Endothelial cell of umbilical vein (primary cell): Measurements from ENCODE around the gene KRT82. TPM values are rescaled to one million over a fixed set of nuclear protein-coding genes. Genes with fewer than 3 reads are reported as not detected.

Source experiments
- BruUV-seq: library from RNA; stranded (reverse); fragments of 400-500 nt; replicated peaks from 2 replicates; lab custom pipeline; 2021; lab: Mats Ljungman, UMichigan
- CTCF ChIA-PET: fragments of 300-600, 350-600 bp; sonication (Branson Sonifier 250); formaldehyde crosslinking; loops from one replicate; lab custom pipeline; 2021; ENCODE audit warnings: antibody characterized with exemption, inconsistent platforms; lab: Charles Lee
- POLR2A ChIA-PET: fragments of 300-600, 350-600 bp; sonication (Branson Sonifier 250); formaldehyde crosslinking; loops from one replicate; lab custom pipeline; 2021; ENCODE audit warnings: antibody characterized with exemption, inconsistent platforms; lab: Charles Lee
- DNase-seq: peaks from one replicate; pipeline ENCODE4 v3.0.0-alpha.2; 2011; ENCODE audit warnings: low read depth, low spot score
- FAIRE-seq: peaks from 2 replicates; lab custom pipeline; 2011; peaks lifted over from hg19 to GRCh38; lab: Jason Lieb, UNC
- H2AFZ ChIP-seq: 2 replicates; pipeline ENCODE4 v1.6.0; 2012; ENCODE audit warnings: low read depth, low read length, control low read depth, inconsistent platforms
- H3K27ac ChIP-seq: 2 replicates; pipeline ENCODE4 v1.5.1; 2011; ENCODE audit warnings: low read depth, mild to moderate bottlenecking, control low read depth, low read length, moderate library complexity; ENCODE audit not compliant: insufficient read depth
- H3K27me3 ChIP-seq, 2 experiments: 2 replicates each; pipeline versions ENCODE4 v1.6.0 to v1.6.1; 2011; ENCODE audit warnings: low read length in 2 of 2, mixed read lengths in 1 of 2; ENCODE audit not compliant: control insufficient read depth in 2 of 2, insufficient read depth in 2 of 2
- H3K36me3 ChIP-seq, 2 experiments: 2 replicates in 1 of 2; 3 replicates in 1 of 2; pipeline ENCODE4 v1.5.1; 2011; ENCODE audit warnings: low read length in 2 of 2, mild to moderate bottlenecking in 1 of 2, moderate library complexity in 1 of 2; ENCODE audit not compliant: control insufficient read depth in 2 of 2, insufficient read depth in 2 of 2; ENCODE audit errors: extremely low read depth in 1 of 2
- H3K4me1 ChIP-seq: 3 replicates; pipeline ENCODE4 v1.5.1; 2011; ENCODE audit warnings: mild to moderate bottlenecking, low read length; ENCODE audit not compliant: control insufficient read depth, insufficient read depth; ENCODE audit errors: extremely low read depth
- H3K4me2 ChIP-seq: 2 replicates; pipeline ENCODE4 v1.6.1; 2011; ENCODE audit warnings: low read length, control low read depth, mixed read lengths; ENCODE audit not compliant: insufficient read depth
- H3K4me3 ChIP-seq, 3 experiments: fragments of 200-600 bp in 1 of 3; sonication (generic), shearing (Covaris generic) in 1 of 3; replicated peaks in 1 of 3; 2 replicates each; pipeline ENCODE4 v1.5.1; 2011 to 2016; ENCODE audit warnings: control low read depth in 3 of 3, low read length in 3 of 3, mild to moderate bottlenecking in 2 of 3, inconsistent platforms in 1 of 3, low read depth in 1 of 3, moderate library complexity in 1 of 3; ENCODE audit not compliant: insufficient read depth in 1 of 3
- H3K79me2 ChIP-seq: 2 replicates; pipeline ENCODE4 v1.6.0; 2012; ENCODE audit warnings: low read length, inconsistent platforms; ENCODE audit not compliant: control insufficient read depth, insufficient read depth
- H3K9ac ChIP-seq: replicated peaks from 2 replicates; pipeline ENCODE3; 2011; ENCODE audit warnings: low read length, control low read depth; ENCODE audit not compliant: insufficient read depth; ENCODE audit errors: extremely low read depth
- H3K9me1 ChIP-seq: replicated peaks from 3 replicates; pipeline ENCODE4 v1.6.0; 2011; ENCODE audit warnings: mild to moderate bottlenecking, low read length; ENCODE audit not compliant: control insufficient read depth, insufficient read depth; ENCODE audit errors: extremely low read depth
- H3K9me3 ChIP-seq: replicated peaks from 2 replicates; pipeline ENCODE4 v1.5.1; 2012; ENCODE audit warnings: low read length, inconsistent platforms; ENCODE audit not compliant: control insufficient read depth, insufficient read depth
- H4K20me1 ChIP-seq: replicated peaks from 2 replicates; pipeline ENCODE3; 2011; ENCODE audit warnings: mild to moderate bottlenecking, low read length; ENCODE audit not compliant: control insufficient read depth, insufficient read depth; ENCODE audit errors: extremely low read depth
- FOS ChIP-seq: IDR thresholded peaks from 2 replicates; pipeline ENCODE4 v1.6.1; 2011; ENCODE audit warnings: mild to moderate bottlenecking, low read length, moderate library complexity, borderline replicate concordance; ENCODE audit not compliant: insufficient read depth
- GATA2 ChIP-seq: IDR thresholded peaks from 2 replicates; pipeline ENCODE4 v1.7.0; 2011; ENCODE audit warnings: low read depth, mild to moderate bottlenecking, moderate library complexity, mixed read lengths, low read length; ENCODE audit not compliant: insufficient read length, insufficient read depth
- POLR2AphosphoS5 ChIP-seq: IDR thresholded peaks from 2 replicates; pipeline ENCODE4 v1.6.1; 2012; ENCODE audit warnings: low read depth, mild to moderate bottlenecking, control low read depth, low read length, moderate library complexity; ENCODE audit not compliant: insufficient read depth
- dilution Hi-C: fragments of 300-500 bp; cut with MboI; formaldehyde crosslinking; loops from one replicate; pipeline ENCODE4 v1.15.0; 2019; ENCODE audit warnings: low sequenced_read_pairs; ENCODE audit not compliant: extremely low pct_ligation_motif_present
- intact Hi-C: fragments of 100-400 bp; cut with micrococcal nuclease; formaldehyde crosslinking; loops from one replicate; pipeline ENCODE4 v1.10.0; 2022
- polyA plus RNA-seq, 4 experiments: library from polyadenylated mRNA; depleted of rRNA in 3 of 4; stranded (reverse) in 3 of 4; unstranded in 1 of 4; fragments of >200 nt; gene quantifications; 2 replicates each; pipeline versions ENCODE4 v1.2.1 to v1.2.3, GENCODE V29; 2011 to 2012; ENCODE audit warnings: missing spikeins in 1 of 4
- total RNA-seq: library from RNA; stranded (reverse); gene quantifications from 2 replicates; pipeline ENCODE4 v1.2.3, GENCODE V29; 2021
- TF ChIP-seq, protein P1 (sequence below), 2 donors: IDR thresholded peaks; 1 replicate in 1 of 2; 2 replicates in 1 of 2; pipeline ENCODE4 v1.5.1; 2011; ENCODE audit warnings: low read length in 2 of 2, mild to moderate bottlenecking in 2 of 2, moderate library complexity in 2 of 2, control low read depth in 1 of 2, inconsistent platforms in 1 of 2, low read depth in 1 of 2; ENCODE audit not compliant: insufficient read depth in 1 of 2; ENCODE audit errors: extremely low read depth in 1 of 2

Gene KRT82
- total and polyA plus RNA-seq, 2 donors (not counting 3 experiments of a cell fraction or from before 2014, with no cell fraction given) = not detected

DNA sequence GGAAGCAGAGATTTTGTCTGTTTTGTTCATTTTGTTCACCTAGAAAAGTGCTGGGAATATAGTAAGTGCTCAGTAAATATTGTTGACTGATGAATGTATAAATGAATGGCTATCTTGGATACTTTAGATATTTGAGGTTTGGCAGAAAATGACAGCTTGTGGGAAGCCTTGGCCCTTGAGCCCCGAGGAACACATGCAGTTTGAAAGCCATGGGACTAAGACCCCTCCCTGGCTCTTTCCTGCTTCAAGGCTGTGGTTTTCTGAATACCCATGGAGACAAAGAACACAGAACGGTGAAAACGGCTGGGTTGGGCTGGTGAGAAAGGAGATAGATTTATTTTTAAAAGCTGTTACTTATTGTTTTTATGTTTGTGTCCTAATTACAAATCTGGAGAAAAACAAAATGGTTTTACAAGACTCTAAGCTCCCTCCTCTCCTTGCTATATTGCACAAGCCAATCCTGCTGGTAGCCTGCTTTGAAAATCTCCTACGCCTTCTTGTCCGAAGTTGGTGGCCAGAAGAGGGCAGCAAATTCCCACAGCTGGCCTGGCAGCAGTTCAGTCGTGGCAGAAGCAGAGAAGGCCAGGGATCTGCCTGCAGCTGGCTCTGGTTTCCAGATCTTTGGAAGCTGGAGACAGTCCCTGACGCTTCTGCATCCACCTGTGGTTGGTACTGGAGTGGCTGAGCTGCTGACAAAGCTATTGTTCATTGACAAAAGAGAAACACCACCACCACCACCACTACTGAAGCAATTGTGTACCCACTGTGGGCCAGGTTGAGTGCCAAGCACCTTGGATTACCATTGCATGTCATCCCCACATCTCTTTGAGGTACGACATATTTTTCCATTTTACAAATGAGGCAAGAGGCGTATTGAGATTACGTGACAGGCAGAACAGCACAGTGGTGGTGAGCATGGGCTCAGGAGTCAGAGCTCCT lies 33.6 kb downstream of the KRT82 start:
- H3K27ac ChIP-seq = no peak overlapping the region
- no peaks in the 10 kb centered on the region for H3K36me3 ChIP-seq
- H3K9me3 ChIP-seq = no peaks in the 10 kb centered on the region
- H3K4me1 ChIP-seq = no peaks in the 10 kb centered on the region
- no peak overlapping the region for H3K9ac ChIP-seq
- TF ChIP-seq, protein P1, sequence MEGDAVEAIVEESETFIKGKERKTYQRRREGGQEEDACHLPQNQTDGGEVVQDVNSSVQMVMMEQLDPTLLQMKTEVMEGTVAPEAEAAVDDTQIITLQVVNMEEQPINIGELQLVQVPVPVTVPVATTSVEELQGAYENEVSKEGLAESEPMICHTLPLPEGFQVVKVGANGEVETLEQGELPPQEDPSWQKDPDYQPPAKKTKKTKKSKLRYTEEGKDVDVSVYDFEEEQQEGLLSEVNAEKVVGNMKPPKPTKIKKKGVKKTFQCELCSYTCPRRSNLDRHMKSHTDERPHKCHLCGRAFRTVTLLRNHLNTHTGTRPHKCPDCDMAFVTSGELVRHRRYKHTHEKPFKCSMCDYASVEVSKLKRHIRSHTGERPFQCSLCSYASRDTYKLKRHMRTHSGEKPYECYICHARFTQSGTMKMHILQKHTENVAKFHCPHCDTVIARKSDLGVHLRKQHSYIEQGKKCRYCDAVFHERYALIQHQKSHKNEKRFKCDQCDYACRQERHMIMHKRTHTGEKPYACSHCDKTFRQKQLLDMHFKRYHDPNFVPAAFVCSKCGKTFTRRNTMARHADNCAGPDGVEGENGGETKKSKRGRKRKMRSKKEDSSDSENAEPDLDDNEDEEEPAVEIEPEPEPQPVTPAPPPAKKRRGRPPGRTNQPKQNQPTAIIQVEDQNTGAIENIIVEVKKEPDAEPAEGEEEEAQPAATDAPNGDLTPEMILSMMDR (IDR thresholded peaks at IDR 0.05; ENCODE audit: extremely low read depth in 1 of 2, insufficient read depth in 1 of 2, low read depth in 1 of 2, low read length in 2 of 2) = peak; percentile 69 to 77
- TF ChIP-seq FOS = no peak
- no peak for TF ChIP-seq POLR2AphosphoS5
- TF ChIP-seq GATA2 = no peak
- dilution Hi-C loops (no loop called here), intact Hi-C loops (loop anchor here (1.0 to 2.0 kb wide), 3 partner anchors 216 to 609 kb away; no protein-coding TSS in a partner anchor)
- H4K20me1 ChIP-seq = no peaks in the 10 kb centered on the region
- no peak overlapping the region for H3K4me3 ChIP-seq
- DNase-seq (peak; percentile 73), FAIRE-seq (peak; percentile 83)
- no peak overlapping the region for H2AFZ ChIP-seq
- BruUV-seq = no TSS peak
- peaks cover 13 to 19% of the 10 kb centered on the region in 2 experiments for H3K27me3 ChIP-seq
- no peaks in the 10 kb centered on the region for H3K79me2 ChIP-seq
- ChIA-PET POLR2A (no interaction called here), CTCF (interaction anchor here (1.0 to 8.3 kb wide), 24 partner anchors 8 to 612 kb away, joined by 3 to 126 read pairs (median 5); partner anchors contain the start of gene KRT84)
- no peaks in the 10 kb centered on the region for H3K9me1 ChIP-seq
- H3K4me2 ChIP-seq = no peak overlapping the region
